NK-92 (cell line): ENCODE data around the gene VWF.
"Not testable (repeated sequence)": the region's sequence is repeated elsewhere in the genome, so short reads cannot be mapped to it uniquely, and the experiment has no call there.

Experiments
- DNase-seq: peaks from one replicate; lab custom pipeline; 2025; ENCODE audit not compliant: unreplicated experiment; lab: John Stamatoyannopoulos, UW

VWF gene

GRCh38 chr12:6146509-6146908, 22.0 kb upstream of the VWF start:
- DNase-seq, result no peak

- DNase-seq, result no peak
Measured at GRCh38 chr12:6145564-6145963, 21.1 kb upstream of the VWF start.

GRCh38 chr12:6143303-6143675, 18.8 kb upstream of the VWF start:
- DNase-seq, result no peak

- DNase-seq, result not testable (repeated sequence)
Measured at GRCh38 chr12:6142368-6143302, 18.2 kb upstream of the VWF start.

- not testable (repeated sequence) for DNase-seq
Measured at GRCh38 chr12:6141731-6142367, 17.4 kb upstream of the VWF start.

GRCh38 chr12:6140651-6141447, 16.4 kb upstream of the VWF start:
- DNase-seq, result no peak

- no peak for DNase-seq
Measured at GRCh38 chr12:6135071-6135470, 10.6 kb upstream of the VWF start.

GRCh38 chr12:6133642-6134041, 9.2 kb upstream of the VWF start:
- DNase-seq, result no peak

GRCh38 chr12:6132496-6132895, 8.0 kb upstream of the VWF start:
- no peak for DNase-seq

- no peak for DNase-seq
Measured at GRCh38 chr12:6125310-6125608, 789 bp upstream of the VWF start.

- DNase-seq, result no peak
Measured at GRCh38 chr12:6123258-6123657, 1.2 kb downstream of the VWF start.

- DNase-seq, result no peak
Measured at GRCh38 chr12:6122201-6122600, 2.3 kb downstream of the VWF start.

GRCh38 chr12:6120796-6121473, 3.5 kb downstream of the VWF start:
- DNase-seq, result no peak

- no peak for DNase-seq
Measured at GRCh38 chr12:6118891-6119568, 5.4 kb downstream of the VWF start.

GRCh38 chr12:6116471-6117021, 7.9 kb downstream of the VWF start:
- no peak for DNase-seq

- no peak for DNase-seq
Measured at GRCh38 chr12:6115389-6115788, 9.1 kb downstream of the VWF start.

GRCh38 chr12:6114476-6114870, 10.0 kb downstream of the VWF start:
- DNase-seq, result no peak

GRCh38 chr12:6113691-6114475, 10.6 kb downstream of the VWF start:
- DNase-seq, result no peak

GRCh38 chr12:6112004-6112403, 12.5 kb downstream of the VWF start:
- DNase-seq, result no peak

GRCh38 chr12:6110006-6110405, 14.5 kb downstream of the VWF start:
- no peak for DNase-seq
